Caco-2 (cell line): Measurements from ENCODE around the gene BRAP. TPM values are rescaled to one million over a fixed set of nuclear protein-coding genes. Genes with fewer than 3 reads are reported as not detected.

Experiments used
- BruUV-seq: library from RNA; stranded (reverse); fragments of 400-500 nt; replicated peaks from 2 replicates; lab custom pipeline; 2021; lab: Mats Ljungman, UMichigan
- CTCF ChIA-PET: fragments of 300-600 bp; sonication (Branson Sonifier 250); formaldehyde crosslinking; loops from one replicate; lab custom pipeline; 2022; ENCODE audit warnings: antibody characterized with exemption; lab: Charles Lee
- POLR2A ChIA-PET: fragments of 300-600 bp; sonication (Branson Sonifier 250); formaldehyde crosslinking; loops from one replicate; lab custom pipeline; 2022; ENCODE audit warnings: antibody characterized with exemption; lab: Charles Lee
- DNase-seq, 2 experiments: peaks; one replicate each; pipeline versions ENCODE4 v3.0.0 to v3.0.0-alpha.2; 2020 to 2022
- H3K27me3 ChIP-seq: replicated peaks from 2 replicates; pipeline ENCODE4 v1.6.0; 2011; ENCODE audit warnings: low read length; ENCODE audit not compliant: control insufficient read depth, insufficient read depth
- H3K36me3 ChIP-seq: 2 replicates; pipeline ENCODE4 v1.5.1; 2011; ENCODE audit warnings: low read length; ENCODE audit not compliant: control insufficient read depth, insufficient read depth
- H3K4me1 ChIP-seq: fragments of 250-450 bp; sonication (Bioruptor Pico); 2 replicates; pipeline ENCODE4 v1.5.1; 2020; ENCODE audit warnings: mild to moderate bottlenecking
- H3K4me3 ChIP-seq: 2 replicates; pipeline ENCODE4 v1.5.1; 2011; ENCODE audit warnings: low read depth, mild to moderate bottlenecking, control low read depth, low read length
- H3K9me3 ChIP-seq: fragments of 250-450 bp; sonication (Bioruptor Pico); 2 replicates; pipeline ENCODE4 v1.5.1; 2020; ENCODE audit warnings: mild to moderate bottlenecking, moderate library complexity
- H3K27ac Mint-ChIP-seq: one replicate; pipeline ENCODE4 v1.8.0; 2022; ENCODE audit warnings: mixed read lengths; ENCODE audit not compliant: unreplicated experiment
- H3K27me3 Mint-ChIP-seq: one replicate; pipeline ENCODE4 v1.8.0; 2022; ENCODE audit warnings: mixed read lengths; ENCODE audit not compliant: insufficient read depth, unreplicated experiment
- H3K36me3 Mint-ChIP-seq: one replicate; pipeline ENCODE4 v1.8.0; 2022; ENCODE audit warnings: mild to moderate bottlenecking, mixed read lengths; ENCODE audit not compliant: insufficient read depth, unreplicated experiment
- H3K4me1 Mint-ChIP-seq: one replicate; pipeline ENCODE4 v1.8.0; 2022; ENCODE audit warnings: low read depth, mixed read lengths; ENCODE audit not compliant: unreplicated experiment
- H3K4me3 Mint-ChIP-seq: one replicate; pipeline ENCODE4 v1.8.0; 2022; ENCODE audit warnings: mild to moderate bottlenecking, moderate library complexity, mixed read lengths; ENCODE audit not compliant: unreplicated experiment
- H3K9me3 Mint-ChIP-seq: one replicate; pipeline ENCODE4 v1.8.0; 2022; ENCODE audit warnings: mixed read lengths; ENCODE audit not compliant: unreplicated experiment
- intact Hi-C: fragments of 100-400 bp; cut with micrococcal nuclease; formaldehyde crosslinking; loops from one replicate; pipeline ENCODE4 v1.10.0; 2022; ENCODE audit not compliant: unreplicated experiment
- total RNA-seq: library from RNA; stranded (reverse); gene quantifications from 2 replicates; pipeline ENCODE4 v1.2.3, GENCODE V29; 2022
- TF ChIP-seq, protein P1 (sequence below), 2 experiments: fragments of 200-600 bp in 1 of 2; IDR thresholded peaks; 1 replicate in 1 of 2; 2 replicates in 1 of 2; pipeline versions ENCODE4 v1.5.1 to v1.8.0; 2011 to 2022; ENCODE audit warnings: antibody characterized with exemption in 1 of 2, control low read depth in 1 of 2, inconsistent platforms in 1 of 2, low read depth in 1 of 2, low read length in 1 of 2, mild to moderate bottlenecking in 1 of 2, moderate library complexity in 1 of 2; ENCODE audit not compliant: insufficient read depth in 1 of 2, severe bottlenecking in 1 of 2, unreplicated experiment in 1 of 2

BRAP gene
- total RNA-seq, 1 experiment from 2014 or later, result 24.6 TPM

DNA sequence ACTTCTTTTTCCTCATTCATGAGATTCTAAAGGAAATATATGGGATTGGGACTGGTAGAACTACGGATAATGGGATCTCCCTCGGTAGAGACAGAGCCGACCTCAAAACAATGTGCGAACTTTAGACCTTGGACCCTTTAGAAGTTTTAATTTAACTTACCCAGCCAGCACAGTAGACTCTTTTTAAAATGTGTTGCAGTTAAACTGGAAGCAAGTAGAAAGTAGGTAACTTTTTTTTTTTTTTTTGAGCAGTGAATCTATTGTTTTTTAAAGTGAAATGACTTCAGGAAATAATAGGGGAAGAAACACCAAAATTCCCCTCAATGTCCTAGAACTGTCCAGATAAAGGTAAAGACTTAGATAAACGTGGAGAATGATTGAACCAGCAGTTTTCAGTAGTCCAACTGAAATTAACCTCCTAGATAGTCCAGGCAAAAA lies 85.5 kb downstream of the BRAP start:
- POLR2A ChIA-PET, result no interaction called here
- CTCF ChIA-PET, result no interaction called here
- no TSS peak for BruUV-seq

DNA sequence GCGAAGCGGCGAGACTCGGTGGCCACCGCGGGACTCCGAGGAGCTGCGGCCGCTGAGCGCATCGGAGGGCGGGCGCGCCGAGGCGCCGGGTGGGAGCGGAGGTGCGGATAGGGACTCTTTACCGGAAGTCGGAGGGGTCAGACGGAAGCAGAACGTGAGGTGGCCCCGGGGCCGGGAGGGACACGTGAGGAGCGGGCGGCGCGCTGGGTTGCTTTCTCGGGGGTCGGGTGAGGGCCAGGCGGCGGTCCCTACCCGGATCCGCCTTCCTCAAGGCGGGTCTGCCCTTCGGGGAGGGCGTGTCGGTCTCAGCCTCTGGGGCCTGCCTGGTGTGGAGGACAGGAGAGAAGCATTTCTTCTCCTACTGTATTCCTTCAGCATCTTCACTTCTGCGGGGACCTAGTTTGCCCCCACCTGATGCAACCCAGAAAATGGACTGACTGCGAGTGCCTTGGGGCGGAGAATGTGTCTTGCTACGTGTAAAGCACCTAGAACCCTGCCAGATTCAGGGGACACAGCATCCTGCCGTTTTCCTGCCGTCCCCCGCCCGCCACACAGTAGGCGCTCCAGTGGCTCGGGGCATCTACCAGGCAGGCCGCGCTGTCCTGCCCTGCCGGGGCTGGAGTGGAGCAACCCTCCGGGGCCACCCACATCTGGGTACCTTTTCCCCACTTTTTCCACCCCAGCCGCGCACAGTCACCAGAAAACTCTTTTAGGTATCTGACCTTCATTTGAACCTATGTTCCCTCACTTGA lies 86.1 kb downstream of the BRAP start:
- Mint-ChIP-seq H3K9me3 (peaks cover 4% of the 10 kb centered on the region), H3K4me1 (no peaks in the 10 kb centered on the region), H3K36me3 (peaks cover 26% of the 10 kb centered on the region), H3K27ac (peak overlapping the region; percentile 85), H3K27me3 (no peaks in the 10 kb centered on the region), H3K4me3 (peak overlapping the region; percentile 89)
- ChIA-PET POLR2A (no interaction called here), CTCF (no interaction called here)
- H3K9me3 ChIP-seq, result no peaks in the 10 kb centered on the region
- BruUV-seq, result TSS peak; percentile 85
- H3K27me3 ChIP-seq, result no peaks in the 10 kb centered on the region
- intact Hi-C loops, result loop anchor here (5.0 to 10.0 kb wide), 2 partner anchors 55 to 73 kb away; no protein-coding TSS in a partner anchor
- H3K4me1 ChIP-seq, result peaks cover 19% of the 10 kb centered on the region
- no peaks in the 10 kb centered on the region for H3K36me3 ChIP-seq
- peak; percentile 96 for DNase-seq
- TF ChIP-seq, protein P1, sequence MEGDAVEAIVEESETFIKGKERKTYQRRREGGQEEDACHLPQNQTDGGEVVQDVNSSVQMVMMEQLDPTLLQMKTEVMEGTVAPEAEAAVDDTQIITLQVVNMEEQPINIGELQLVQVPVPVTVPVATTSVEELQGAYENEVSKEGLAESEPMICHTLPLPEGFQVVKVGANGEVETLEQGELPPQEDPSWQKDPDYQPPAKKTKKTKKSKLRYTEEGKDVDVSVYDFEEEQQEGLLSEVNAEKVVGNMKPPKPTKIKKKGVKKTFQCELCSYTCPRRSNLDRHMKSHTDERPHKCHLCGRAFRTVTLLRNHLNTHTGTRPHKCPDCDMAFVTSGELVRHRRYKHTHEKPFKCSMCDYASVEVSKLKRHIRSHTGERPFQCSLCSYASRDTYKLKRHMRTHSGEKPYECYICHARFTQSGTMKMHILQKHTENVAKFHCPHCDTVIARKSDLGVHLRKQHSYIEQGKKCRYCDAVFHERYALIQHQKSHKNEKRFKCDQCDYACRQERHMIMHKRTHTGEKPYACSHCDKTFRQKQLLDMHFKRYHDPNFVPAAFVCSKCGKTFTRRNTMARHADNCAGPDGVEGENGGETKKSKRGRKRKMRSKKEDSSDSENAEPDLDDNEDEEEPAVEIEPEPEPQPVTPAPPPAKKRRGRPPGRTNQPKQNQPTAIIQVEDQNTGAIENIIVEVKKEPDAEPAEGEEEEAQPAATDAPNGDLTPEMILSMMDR (IDR thresholded peaks at IDR 0.05; ENCODE audit: insufficient read depth in 1 of 2, low read depth in 1 of 2, low read length in 1 of 2, severe bottlenecking in 1 of 2, unreplicated experiment in 1 of 2), result no peak
- H3K4me3 ChIP-seq, result peak overlapping the region; percentile 96

More for the DNA sequence above, 85.5 kb downstream of the BRAP start:
- TF ChIP-seq, protein P1 (IDR thresholded peaks at IDR 0.05; ENCODE audit: insufficient read depth in 1 of 2, low read depth in 1 of 2, low read length in 1 of 2, severe bottlenecking in 1 of 2, unreplicated experiment in 1 of 2), result no peak
- DNase-seq, result no peak
- peaks cover 8% of the 10 kb centered on the region for H3K9me3 Mint-ChIP-seq
- H3K9me3 ChIP-seq, result no peaks in the 10 kb centered on the region
- peak overlapping the region; percentile 89 for H3K4me3 Mint-ChIP-seq
- no peaks in the 10 kb centered on the region for H3K27me3 ChIP-seq
- H3K4me1 Mint-ChIP-seq, result no peaks in the 10 kb centered on the region
- H3K36me3 ChIP-seq, result no peaks in the 10 kb centered on the region
- peak overlapping the region; percentile 85 for H3K27ac Mint-ChIP-seq
- no peaks in the 10 kb centered on the region for H3K27me3 Mint-ChIP-seq
- H3K36me3 Mint-ChIP-seq, result peaks cover 26% of the 10 kb centered on the region
- intact Hi-C loops, result no loop called here
- H3K4me1 ChIP-seq, result peaks cover 13% of the 10 kb centered on the region
- peak overlapping the region; percentile 96 for H3K4me3 ChIP-seq

DNA sequence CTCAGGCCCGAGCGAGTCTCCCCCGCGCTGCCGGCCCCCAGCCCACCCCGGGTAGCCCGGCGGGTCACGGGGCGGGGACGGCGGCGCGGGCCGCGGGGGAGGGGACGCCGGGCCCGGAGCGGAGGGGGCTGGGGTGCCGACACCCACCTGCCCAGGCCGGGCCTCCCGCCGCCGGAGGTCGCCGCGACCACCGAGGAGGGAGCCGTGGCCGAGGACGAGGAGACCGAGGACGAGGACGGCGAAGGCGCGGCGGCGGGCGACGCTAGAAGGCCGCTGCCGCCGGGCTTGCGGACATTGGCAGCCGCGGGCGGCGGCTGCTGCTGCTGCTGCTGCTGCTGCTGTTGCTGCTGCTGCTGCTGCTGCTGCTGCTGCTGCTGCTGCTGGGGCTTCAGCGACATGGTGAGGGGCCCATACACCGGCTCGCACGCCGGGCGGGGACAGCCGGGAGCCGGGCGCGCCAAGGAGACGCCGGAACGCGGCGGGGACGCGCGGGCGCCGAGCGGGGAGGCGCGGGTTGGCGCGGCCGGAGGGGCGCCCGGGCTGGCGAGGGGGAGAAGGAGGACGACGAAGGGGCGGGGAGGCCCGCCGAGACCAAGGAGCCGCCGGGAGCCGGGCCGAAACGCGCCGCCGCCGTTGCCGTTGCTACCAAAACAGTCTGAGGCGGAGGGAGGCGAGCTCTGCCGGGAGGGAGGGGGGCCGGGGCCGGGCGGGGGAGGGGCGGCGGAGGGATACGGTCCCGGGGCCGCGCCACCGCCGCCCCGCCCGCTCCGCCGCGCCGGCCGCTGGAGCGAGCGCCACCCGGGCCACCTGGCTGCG lies 86.9 kb downstream of the BRAP start, which contains the start of gene ATXN2:
Gene ATXN2, minus strand, starts transcription at position 679 of the 816 bp plus-strand sequence. Its CDS starts 281 bp downstream, at position 398.
- Histone ChIP-seq H3K36me3 (no peaks in the 10 kb centered on the region), H3K9me3 (no peaks in the 10 kb centered on the region), H3K4me1 (peaks cover 22% of the 10 kb centered on the region), H3K27me3 (no peaks in the 10 kb centered on the region), H3K4me3 (peak within 1 kb of the TSS; percentile 96)
- TF ChIP-seq, protein P1 (IDR thresholded peaks at IDR 0.05; ENCODE audit: insufficient read depth in 1 of 2, low read depth in 1 of 2, low read length in 1 of 2, severe bottlenecking in 1 of 2, unreplicated experiment in 1 of 2), result no peak
- Mint-ChIP-seq H3K4me3 (peak within 1 kb of the TSS; percentile 89), H3K27ac (peak within 1 kb of the TSS; percentile 86), H3K9me3 (no peaks in the 10 kb centered on the region), H3K4me1 (peaks cover 4% of the 10 kb centered on the region), H3K27me3 (no peaks in the 10 kb centered on the region), H3K36me3 (peaks cover 26% of the 10 kb centered on the region)
- no TSS peak for BruUV-seq
- ChIA-PET POLR2A (no interaction called here), CTCF (no interaction called here)
- DNase-seq, result peak in 1 of 2 experiments; percentile 36
- intact Hi-C loops, result loop anchor here (5.0 to 10.0 kb wide), 2 partner anchors 56 to 73 kb away; no protein-coding TSS in a partner anchor
